Astrocyte of the cerebellum (primary cell): Measurements from ENCODE around the gene NDE1.
A peak's percentile ranks its signal among the peaks of the same experiment; 100 is the strongest.
"Not testable (repeated sequence)": the region's sequence is repeated elsewhere in the genome, so short reads cannot be mapped to it uniquely, and the experiment has no call there.

Experiments used
- DNase-seq: peaks from one replicate; pipeline ENCODE4 v3.0.0-alpha.2; 2011; ENCODE audit warnings: low read depth
- H3K4me3 ChIP-seq: 2 replicates; pipeline ENCODE4 v1.5.1; 2011; ENCODE audit warnings: mild to moderate bottlenecking, low read depth, low read length, moderate library complexity
- CTCF ChIP-seq: IDR thresholded peaks from 2 replicates; pipeline ENCODE4 v1.5.1; 2012; ENCODE audit warnings: low read length, low read depth, moderate library complexity, mild to moderate bottlenecking; ENCODE audit errors: missing control alignments
- in situ Hi-C: cut with HindIII; loops from 2 replicates; pipeline ENCODE4 v1.10.0; 2017; ENCODE audit warnings: low sequenced_read_pairs

NDE1 gene

GRCh38 chr16:15644267-15644961 is 5.6 kb upstream of the NDE1 start:
- H3K4me3 ChIP-seq: no peak overlapping the region
- no peak for TF ChIP-seq CTCF
- in situ Hi-C loops: no loop called here
- DNase-seq: no peak

- in situ Hi-C loops, H3K4me3 ChIP-seq: not testable (repeated sequence)
- peak; percentile 40 for DNase-seq
Measured at GRCh38 chr16:15644962-15645465, 5.0 kb upstream of the NDE1 start.

GRCh38 chr16:15646557-15647293 is 3.3 kb upstream of the NDE1 start:
- DNase-seq, in situ Hi-C loops, H3K4me3 ChIP-seq: not testable (repeated sequence)

- no peak overlapping the region for H3K4me3 ChIP-seq
- no peak for DNase-seq
- no peak for TF ChIP-seq CTCF
- in situ Hi-C loops: no loop called here
Measured at GRCh38 chr16:15647294-15648014, 2.6 kb upstream of the NDE1 start.

GRCh38 chr16:15648135-15648730 is 1.8 kb upstream of the NDE1 start:
- no peak for TF ChIP-seq CTCF
- H3K4me3 ChIP-seq: no peak overlapping the region
- in situ Hi-C loops: no loop called here
- no peak for DNase-seq

- peak overlapping the region; percentile 93 for H3K4me3 ChIP-seq
- DNase-seq, in situ Hi-C loops: not testable (repeated sequence)
Measured at GRCh38 chr16:15649311-15649710, 734 bp upstream of the NDE1 start.

GRCh38 chr16:15649727-15650018 is 372 bp upstream of the NDE1 start:
- no peak for TF ChIP-seq CTCF
- DNase-seq: no peak
- in situ Hi-C loops: no loop called here
- H3K4me3 ChIP-seq: peak overlapping the region; percentile 93
